HCT116 (cell line): Measurements from ENCODE around the gene F2RL3. TPM values are rescaled to one million over a fixed set of nuclear protein-coding genes. Genes with fewer than 3 reads are reported as not detected.

Experiments used
- ATAC-seq: fragments of 200-7000 bp; cut with Tn5 transposase; 2 replicates; pipeline ENCODE4 v1.9.1; 2020; ENCODE audit warnings: mild to moderate bottlenecking, moderate library complexity
- BruUV-seq: library from RNA; stranded (reverse); fragments of 400-500 nt; replicated peaks from 2 replicates; lab custom pipeline; 2021; lab: Mats Ljungman, UMichigan
- CTCF ChIA-PET: fragments of 300-600 bp; sonication (Branson Sonifier 250); formaldehyde crosslinking; loops from one replicate; lab custom pipeline; 2021; ENCODE audit warnings: antibody characterized with exemption; lab: Charles Lee
- POLR2A ChIA-PET: fragments of 300-600, 350-600 bp; sonication (Branson Sonifier 250); formaldehyde crosslinking; loops from one replicate; lab custom pipeline; 2021; ENCODE audit warnings: antibody characterized with exemption; lab: Charles Lee
- RAD21 ChIA-PET, 2 experiments: fragments of 300-600 bp; sonication (Branson Sonifier 250); formaldehyde crosslinking; loops; one replicate each; lab custom pipeline; 2023; ENCODE audit warnings: low total read pairs in 2 of 2; ENCODE audit not compliant: uncharacterized antibody in 2 of 2, unreplicated experiment in 2 of 2, low non-redundant PET in 1 of 2; lab: Charles Lee
- DNase-seq: peaks from one replicate; pipeline ENCODE4 v3.0.0-alpha.2; 2010; ENCODE audit warnings: low read depth, low spot score
- H2AFZ ChIP-seq: fragments of 200-600 bp; shearing (Covaris generic), sonication (generic); 2 replicates; pipeline ENCODE4 v1.6.1; 2017; ENCODE audit warnings: low read depth, mixed run types, mixed read lengths, antibody characterized with exemption, low read length; ENCODE audit not compliant: poor library complexity, severe bottlenecking
- H3K27ac ChIP-seq: 2 replicates; pipeline ENCODE4 v1.5.1; 2012; ENCODE audit warnings: low read depth, low read length
- H3K27me3 ChIP-seq: fragments of 200-600 bp; sonication (generic); 2 replicates; pipeline ENCODE4 v1.6.1; 2016; ENCODE audit warnings: mixed run types, low read length, mixed read lengths; ENCODE audit not compliant: insufficient read depth
- H3K36me3 ChIP-seq, 2 experiments: fragments of 200-500 bp in 1 of 2; fragments of 200-600 bp in 1 of 2; sonication (Bioruptor generic) in 1 of 2; sonication (generic) in 1 of 2; 2 replicates each; pipeline versions ENCODE4 v1.5.1 to v1.6.1; 2014 to 2016; ENCODE audit warnings: low read length in 2 of 2, inconsistent platforms in 1 of 2, mixed read lengths in 1 of 2, mixed run types in 1 of 2; ENCODE audit not compliant: insufficient read depth in 2 of 2, control insufficient read depth in 1 of 2
- H3K4me1 ChIP-seq, 2 experiments: fragments of 200-600 bp in 1 of 2; sonication (generic) in 1 of 2; 2 replicates each; pipeline versions ENCODE4 v1.5.1 to v1.6.1; 2012 to 2017; ENCODE audit warnings: low read length in 2 of 2, inconsistent platforms in 1 of 2, mild to moderate bottlenecking in 1 of 2, mixed read lengths in 1 of 2, mixed run types in 1 of 2, moderate library complexity in 1 of 2; ENCODE audit not compliant: insufficient read depth in 2 of 2, control insufficient read depth in 1 of 2
- H3K4me2 ChIP-seq: fragments of 200-600 bp; sonication (generic); 2 replicates; pipeline ENCODE4 v1.6.1; 2017; ENCODE audit warnings: mixed run types, low read length, mixed read lengths
- H3K4me3 ChIP-seq, 2 experiments: fragments of 200-600 bp in 1 of 2; sonication (generic) in 1 of 2; replicated peaks in 1 of 2; 2 replicates each; pipeline ENCODE4 v1.5.1; 2011 to 2016; ENCODE audit warnings: low read length in 2 of 2, control low read depth in 1 of 2, low read depth in 1 of 2, mild to moderate bottlenecking in 1 of 2, mixed read lengths in 1 of 2, mixed run types in 1 of 2
- H3K79me2 ChIP-seq: fragments of 200-600 bp; sonication (generic); 2 replicates; pipeline ENCODE4 v1.6.1; 2017; ENCODE audit warnings: mild to moderate bottlenecking, mixed run types, low read length, moderate library complexity, mixed read lengths; ENCODE audit not compliant: insufficient read depth
- H3K9ac ChIP-seq: fragments of 200-600 bp; sonication (generic); 2 replicates; pipeline ENCODE4 v1.6.1; 2016; ENCODE audit warnings: low read length, mixed read lengths
- H3K9me2 ChIP-seq: fragments of 200-600 bp; sonication (generic), shearing (Covaris generic); 2 replicates; pipeline ENCODE4 v1.6.1; 2017; ENCODE audit warnings: mixed run types, mild to moderate bottlenecking, moderate library complexity; ENCODE audit not compliant: insufficient read depth
- H3K9me3 ChIP-seq, 2 experiments: fragments of 200-500 bp in 1 of 2; fragments of 200-600 bp in 1 of 2; sonication (Bioruptor generic) in 1 of 2; sonication (generic) in 1 of 2; 2 replicates each; pipeline ENCODE4 v1.6.1; 2014 to 2017; ENCODE audit warnings: low read length in 2 of 2, mixed read lengths in 2 of 2, inconsistent platforms in 1 of 2, low read depth in 1 of 2, mild to moderate bottlenecking in 1 of 2, mixed run types in 1 of 2, moderate library complexity in 1 of 2; ENCODE audit not compliant: control insufficient read depth in 1 of 2, insufficient read depth in 1 of 2
- H4K20me1 ChIP-seq: fragments of 200-600 bp; sonication (generic), shearing (Covaris generic); 2 replicates; pipeline ENCODE4 v1.6.1; 2017; ENCODE audit warnings: mixed run types, mild to moderate bottlenecking, moderate library complexity; ENCODE audit not compliant: insufficient read depth
- ATF3 ChIP-seq: IDR thresholded peaks from 2 replicates; pipeline ENCODE4 v1.6.1; 2012
- CBX3 ChIP-seq: IDR thresholded peaks from 2 replicates; pipeline ENCODE4 v1.6.1; 2012; ENCODE audit warnings: low read depth
- ELF1 ChIP-seq: IDR thresholded peaks from 2 replicates; pipeline ENCODE4 v1.6.1; 2012; ENCODE audit warnings: low read depth, borderline replicate concordance
- EZH2 ChIP-seq: fragments of 200-600 bp; sonication (generic); IDR thresholded peaks from 2 replicates; pipeline ENCODE4 v1.6.1; 2017; ENCODE audit warnings: antibody characterized with exemption, mixed run types
- EZH2phosphoT487 ChIP-seq: fragments of 200-600 bp; IDR thresholded peaks from 2 replicates; pipeline ENCODE4 v1.6.1; 2018; ENCODE audit warnings: antibody characterized with exemption, borderline replicate concordance
- JUND ChIP-seq: IDR thresholded peaks from 2 replicates; pipeline ENCODE4 v1.6.1; 2012
- POLR2A ChIP-seq: IDR thresholded peaks from 2 replicates; pipeline ENCODE4 v1.7.0; 2011; ENCODE audit warnings: borderline replicate concordance; ENCODE audit not compliant: insufficient read depth, insufficient read length; ENCODE audit errors: extremely low read depth
- SP1 ChIP-seq: IDR thresholded peaks from 2 replicates; pipeline ENCODE4 v1.6.1; 2012; ENCODE audit warnings: low read depth
- SRF ChIP-seq: IDR thresholded peaks from 2 replicates; pipeline ENCODE4 v1.6.1; 2012; ENCODE audit warnings: low read depth
- YY1 ChIP-seq: IDR thresholded peaks from 2 replicates; pipeline ENCODE4 v1.6.1; 2011; ENCODE audit warnings: low read length, low read depth, moderate library complexity, mild to moderate bottlenecking; ENCODE audit not compliant: insufficient replicate concordance; ENCODE audit errors: extremely low read depth
- ZFX ChIP-seq: fragments of 450-650 bp; IDR thresholded peaks from 2 replicates; pipeline ENCODE4 v1.6.1; 2017
- ZNF274 ChIP-seq: fragments of 200-500 bp; sonication (Bioruptor generic); IDR thresholded peaks from 2 replicates; pipeline ENCODE4 v1.6.1; 2014; ENCODE audit warnings: mild to moderate bottlenecking, low read depth, low read length, inconsistent platforms
- intact Hi-C: fragments of 100-400 bp; cut with micrococcal nuclease; formaldehyde crosslinking; loops from 2 replicates; pipeline ENCODE4 v1.10.0; 2022
- total RNA-seq: library from RNA; stranded (reverse); gene quantifications from one replicate; pipeline ENCODE4 v1.2.1, GENCODE V29; 2021; ENCODE audit not compliant: unreplicated experiment
- TF ChIP-seq, protein P1 (sequence below): IDR thresholded peaks from 2 replicates; pipeline ENCODE4 v1.6.1; 2012
- TF ChIP-seq, protein P2 (sequence below): IDR thresholded peaks from 2 replicates; pipeline ENCODE4 v1.6.1; 2011; ENCODE audit warnings: mild to moderate bottlenecking, low read length, moderate library complexity; ENCODE audit not compliant: insufficient replicate concordance; ENCODE audit errors: extremely low read depth

F2RL3 gene
- total RNA-seq, 1 experiment from 2014 or later: 0.10 TPM

- intact Hi-C loops: no loop called here
- Histone ChIP-seq H3K9me2 (no peaks in the 10 kb centered on the region), H3K4me1 (no peaks in the 10 kb centered on the region), H3K9ac (no peak overlapping the region), H3K36me3 (peaks cover 24 to 29% of the 10 kb centered on the region in 2 experiments; a peak in 3 of 4 replicates), H3K27me3 (no peaks in the 10 kb centered on the region), H4K20me1 (no peaks in the 10 kb centered on the region), H3K9me3 (no peaks in the 10 kb centered on the region), H3K4me2 (no peak overlapping the region), H3K27ac (no peak overlapping the region), H3K4me3 (no peak overlapping the region), H3K79me2 (no peaks in the 10 kb centered on the region), H2AFZ (no peak overlapping the region)
- DNase-seq (no peak), ATAC-seq (no peak)
- ChIA-PET RAD21 (no interaction called here), POLR2A (no interaction called here), CTCF (no interaction called here)
- no TSS peak for BruUV-seq
- TF ChIP-seq EZH2: no peak
- TF ChIP-seq POLR2A: no peak
- no peak for TF ChIP-seq CBX3
- TF ChIP-seq, protein P1, sequence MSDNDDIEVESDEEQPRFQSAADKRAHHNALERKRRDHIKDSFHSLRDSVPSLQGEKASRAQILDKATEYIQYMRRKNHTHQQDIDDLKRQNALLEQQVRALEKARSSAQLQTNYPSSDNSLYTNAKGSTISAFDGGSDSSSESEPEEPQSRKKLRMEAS: no peak
- no peak for TF ChIP-seq ELF1
- TF ChIP-seq ATF3: no peak
- TF ChIP-seq ZFX: no peak
- no peak for TF ChIP-seq EZH2phosphoT487
- TF ChIP-seq YY1: no peak
- TF ChIP-seq, protein P2, sequence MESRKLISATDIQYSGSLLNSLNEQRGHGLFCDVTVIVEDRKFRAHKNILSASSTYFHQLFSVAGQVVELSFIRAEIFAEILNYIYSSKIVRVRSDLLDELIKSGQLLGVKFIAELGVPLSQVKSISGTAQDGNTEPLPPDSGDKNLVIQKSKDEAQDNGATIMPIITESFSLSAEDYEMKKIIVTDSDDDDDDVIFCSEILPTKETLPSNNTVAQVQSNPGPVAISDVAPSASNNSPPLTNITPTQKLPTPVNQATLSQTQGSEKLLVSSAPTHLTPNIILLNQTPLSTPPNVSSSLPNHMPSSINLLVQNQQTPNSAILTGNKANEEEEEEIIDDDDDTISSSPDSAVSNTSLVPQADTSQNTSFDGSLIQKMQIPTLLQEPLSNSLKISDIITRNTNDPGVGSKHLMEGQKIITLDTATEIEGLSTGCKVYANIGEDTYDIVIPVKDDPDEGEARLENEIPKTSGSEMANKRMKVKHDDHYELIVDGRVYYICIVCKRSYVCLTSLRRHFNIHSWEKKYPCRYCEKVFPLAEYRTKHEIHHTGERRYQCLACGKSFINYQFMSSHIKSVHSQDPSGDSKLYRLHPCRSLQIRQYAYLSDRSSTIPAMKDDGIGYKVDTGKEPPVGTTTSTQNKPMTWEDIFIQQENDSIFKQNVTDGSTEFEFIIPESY: no peak
- no peak for TF ChIP-seq ZNF274
- no peak for TF ChIP-seq SRF
- no peak for TF ChIP-seq SP1
- no peak for TF ChIP-seq JUND
These were observed 21.6 kb upstream of the F2RL3 start for GRCh38 chr19:16867211-16867610.
